ENCODE data around the gene ILK.

- TF ChIP-seq CTCF (IDR thresholded peaks at IDR 0.05; ENCODE audit: insufficient read depth, low read depth, low read length) (no peak), EZH2 (IDR thresholded peaks at IDR 0.05; ENCODE audit: insufficient read depth, low read length) (no peak)
Observed at GRCh38 chr11:6653097-6653496, 49.5 kb downstream of the ILK start.
